Measurements from ENCODE around the gene RNF26.

The RNF26 gene

GRCh38 chr11:119316016-119316728 lies 18.2 kb upstream of the RNF26 start:
- DNase-seq (ENCODE audit: low read depth): no peak

GRCh38 chr11:119316729-119317591 lies 17.4 kb upstream of the RNF26 start, which contains the start of gene MCAM:
MCAM (minus strand) TSS chr11:119317130; CDS start chr11:119317101, 29 bp downstream.
- no peak for DNase-seq (ENCODE audit: low read depth)

GRCh38 chr11:119317592-119318239 lies 16.6 kb upstream of the RNF26 start:
- no peak for DNase-seq (ENCODE audit: low read depth)

GRCh38 chr11:119318240-119319135 lies 15.8 kb upstream of the RNF26 start:
- DNase-seq (ENCODE audit: low read depth): no peak

- DNase-seq (ENCODE audit: low read depth): no peak
Measured at GRCh38 chr11:119319136-119319699, 15.1 kb upstream of the RNF26 start.

GRCh38 chr11:119319700-119320239 lies 14.6 kb upstream of the RNF26 start:
- no peak for DNase-seq (ENCODE audit: low read depth)

GRCh38 chr11:119320240-119320775 lies 14.0 kb upstream of the RNF26 start:
- no peak for DNase-seq (ENCODE audit: low read depth)

GRCh38 chr11:119320776-119321524 lies 13.4 kb upstream of the RNF26 start:
- DNase-seq (ENCODE audit: low read depth): no peak

GRCh38 chr11:119322360-119322739 lies 12.0 kb upstream of the RNF26 start:
- DNase-seq (ENCODE audit: low read depth): no peak

GRCh38 chr11:119322921-119323531 lies 11.3 kb upstream of the RNF26 start:
- DNase-seq (ENCODE audit: low read depth): no peak

- peak; percentile 71 for DNase-seq (ENCODE audit: low read depth)
Measured at GRCh38 chr11:119323532-119324033, 10.7 kb upstream of the RNF26 start.

- no peak for DNase-seq (ENCODE audit: low read depth)
Measured at GRCh38 chr11:119324189-119324588, 10.1 kb upstream of the RNF26 start.

GRCh38 chr11:119329320-119329719 lies 5.0 kb upstream of the RNF26 start:
- DNase-seq (ENCODE audit: low read depth): no peak

- DNase-seq (ENCODE audit: low read depth): no peak
Measured at GRCh38 chr11:119330237-119330636, 4.1 kb upstream of the RNF26 start.

- no peak for DNase-seq (ENCODE audit: low read depth)
Measured at GRCh38 chr11:119332111-119332765, 2.1 kb upstream of the RNF26 start.

GRCh38 chr11:119335091-119335654 lies 846 bp downstream of the RNF26 start:
- no peak for DNase-seq (ENCODE audit: low read depth)

GRCh38 chr11:119335655-119336543 lies 1.6 kb downstream of the RNF26 start:
- no peak for DNase-seq (ENCODE audit: low read depth)

All from stimulated activated CD8-positive, alpha-beta memory T cell treated with anti-CD3 and anti-CD28 coated beads, Interleukin-7, amount 100 ng/mL, for 24 hours (primary cell).